Measurements from ENCODE around the gene PSD4. TPM values are rescaled to one million over a fixed set of nuclear protein-coding genes. Genes with fewer than 3 reads are reported as not detected.

Gene PSD4
- total and polyA plus RNA-seq, 10 of the 15 experiments (the other 5 are each of a cell fraction or from before 2014, with no cell fraction given) = 0.68 to 114 (median 35.1) TPM

- no peak for TF ChIP-seq ZNF217 (IDR thresholded peaks at IDR 0.05)
Observed at GRCh38 chr2:113141451-113141850, 32.3 kb upstream of the PSD4 start (continued).

- H3K4me2 ChIP-seq (ENCODE audit: control insufficient read depth, insufficient read depth) = no peak overlapping the region
- no peak overlapping the region for H3K27ac ChIP-seq (ENCODE audit: control insufficient read depth, insufficient read depth)
- no peaks in the 10 kb centered on the region for H3K36me3 ChIP-seq (ENCODE audit: control insufficient read depth in 2 of 2, insufficient read depth in 2 of 2, low read length in 1 of 2)
- peaks cover 4% of the 10 kb centered on the region; the same call in 1 of the 2 replicates for H3K4me1 ChIP-seq (ENCODE audit: control insufficient read depth, insufficient read depth, low read length)
- WGBS (ENCODE audit: insufficient coverage, insufficient replicate concordance, low lambda C conversion rate, missing lambda C conversion rate) = 67% methylated on average over 2 of the region's 2 CpGs
- no peaks in the 10 kb centered on the region for H3K79me2 ChIP-seq (ENCODE audit: control insufficient read depth, insufficient read depth, low read length)
- no peak overlapping the region for H3K9ac ChIP-seq (ENCODE audit: control insufficient read depth, insufficient read depth, low read length)
- H2AFZ ChIP-seq (ENCODE audit: control insufficient read depth, low read depth, low read length) = no peak overlapping the region
- ChIA-PET SMC1A (ENCODE audit: uncharacterized antibody, unreplicated experiment) (interaction anchor here (1.1 to 1.5 kb wide), 2 partner anchors 33 to 246 kb away, joined by 3 to 5 read pairs; no protein-coding TSS in a partner anchor), RAD21 (ENCODE audit: unreplicated experiment) (no interaction called here), CTCF (interaction anchor here (0.7 to 11.0 kb wide), 5 partner anchors 8 to 248 kb away, joined by 3 to 182 read pairs (median 4); no protein-coding TSS in a partner anchor), POLR2A (interaction anchor here (1.5 kb wide), 1 partner anchor 9 kb away, joined by 3 read pairs; no protein-coding TSS in a partner anchor)
- H3K9me3 ChIP-seq (replicated peaks; ENCODE audit: control insufficient read depth, insufficient read depth, low read length) = no peaks in the 10 kb centered on the region
- no peak overlapping the region for H3K4me3 ChIP-seq
- TF ChIP-seq SMAD5 (IDR thresholded peaks at IDR 0.05; ENCODE audit: low read depth) = no peak
- no TSS peak for BruUV-seq (replicated peaks)
- no peak for FAIRE-seq
- intact Hi-C loops (cut with micrococcal nuclease; ENCODE audit: unreplicated experiment) (no loop called here), in situ Hi-C loops (cut with MboI) (no loop called here)
- no peaks in the 10 kb centered on the region for H4K20me1 ChIP-seq (ENCODE audit: control insufficient read depth, insufficient read depth)
- DNase-seq (ENCODE audit: low read depth, low spot score) = no peak
- no peaks in the 10 kb centered on the region for H3K27me3 ChIP-seq (replicated peaks in 1 of 2; ENCODE audit: control insufficient read depth in 2 of 2, insufficient read depth in 2 of 2, low read length in 1 of 2)
- no peak for ATAC-seq
Observed at GRCh38 chr2:113142290-113142689, 31.5 kb upstream of the PSD4 start.

GRCh38 chr2:113144259-113144658 lies 29.5 kb upstream of the PSD4 start:
- no peaks in the 10 kb centered on the region for H3K4me1 ChIP-seq (ENCODE audit: control insufficient read depth, insufficient read depth, low read length)
- no peaks in the 10 kb centered on the region for H3K27me3 ChIP-seq (replicated peaks in 1 of 2; ENCODE audit: control insufficient read depth in 2 of 2, insufficient read depth in 2 of 2, low read length in 1 of 2)
- WGBS (ENCODE audit: insufficient coverage, insufficient replicate concordance, low lambda C conversion rate, missing lambda C conversion rate) = 41% methylated on average over 4 of the region's 4 CpGs
- H3K79me2 ChIP-seq (ENCODE audit: control insufficient read depth, insufficient read depth, low read length) = no peaks in the 10 kb centered on the region
- intact Hi-C loops (cut with micrococcal nuclease; ENCODE audit: unreplicated experiment) = no loop called here
- H3K9me3 ChIP-seq (replicated peaks; ENCODE audit: control insufficient read depth, insufficient read depth, low read length) = no peaks in the 10 kb centered on the region
- H2AFZ ChIP-seq (ENCODE audit: control insufficient read depth, low read depth, low read length) = no peak overlapping the region
- H3K9ac ChIP-seq (ENCODE audit: control insufficient read depth, insufficient read depth, low read length) = no peak overlapping the region
- ChIA-PET RAD21 (ENCODE audit: unreplicated experiment) (interaction anchor here (1.1 to 1.4 kb wide), 2 partner anchors 31 to 55 kb away, joined by 3 read pairs; no protein-coding TSS in a partner anchor), CTCF (interaction anchor here (0.7 to 2.6 kb wide), 5 partner anchors 8 to 69 kb away, joined by 3 to 7 read pairs (median 4); partner anchors contain the start of gene PSD4), POLR2A (no interaction called here), SMC1A (ENCODE audit: uncharacterized antibody, unreplicated experiment) (interaction anchor here (0.7 to 1.5 kb wide), 2 partner anchors 39 to 246 kb away, joined by 3 read pairs; no protein-coding TSS in a partner anchor)
- no peak for FAIRE-seq
- H4K20me1 ChIP-seq (ENCODE audit: control insufficient read depth, insufficient read depth) = no peaks in the 10 kb centered on the region
- in situ Hi-C loops (cut with MboI) = no loop called here
- H3K4me3 ChIP-seq = no peak overlapping the region
- no peak overlapping the region for H3K4me2 ChIP-seq (ENCODE audit: control insufficient read depth, insufficient read depth)
- no peak for DNase-seq (ENCODE audit: low read depth, low spot score)
- TF ChIP-seq YBX1 (IDR thresholded peaks at IDR 0.05) (no peak), EED (IDR thresholded peaks at IDR 0.05; ENCODE audit: low read depth) (no peak), USF2 (IDR thresholded peaks at IDR 0.05; ENCODE audit: borderline replicate concordance, low read depth, low read length) (no peak), POLR2AphosphoS2 (IDR thresholded peaks at IDR 0.05; ENCODE audit: low read depth, low read length) (no peak), ZSCAN29 (IDR thresholded peaks at IDR 0.05) (no peak), TCF12 (IDR thresholded peaks at IDR 0.05; ENCODE audit: low read depth, low read length) (no peak), BCL3 (IDR thresholded peaks at IDR 0.05; ENCODE audit: borderline replicate concordance, insufficient read depth, low read depth, low read length, poor library complexity, severe bottlenecking) (no peak), KLF5 (IDR thresholded peaks at IDR 0.05; ENCODE audit: partially characterized antibody) (no peak), CBX5 (IDR thresholded peaks at IDR 0.05; ENCODE audit: low read depth) (no peak), GATAD2B (conservative IDR thresholded peaks at IDR 0.05; ENCODE audit: low read depth) (no peak), JUND (IDR thresholded peaks at IDR 0.05; ENCODE audit: low read depth, low read length) (no peak), CEBPB (IDR thresholded peaks at IDR 0.05; ENCODE audit: borderline replicate concordance in 1 of 2, low read depth in 2 of 2, low read length in 2 of 2) (no peak), DPF2 (IDR thresholded peaks at IDR 0.05) (no peak)
- BruUV-seq (replicated peaks) = no TSS peak
- H3K36me3 ChIP-seq (ENCODE audit: control insufficient read depth in 2 of 2, insufficient read depth in 2 of 2, low read length in 1 of 2) = no peaks in the 10 kb centered on the region
- no peak for ATAC-seq
- no peak overlapping the region for H3K27ac ChIP-seq (ENCODE audit: control insufficient read depth, insufficient read depth)

Measured in GM12878 (cell line).